AG04449 (cell line): Measurements from ENCODE around the gene PDGFD.

ENCODE experiments used
- CTCF ChIA-PET: fragments of 350-600 bp; formaldehyde crosslinking; extraction: SDS; loops from one replicate; lab custom pipeline; 2021; ENCODE audit warnings: antibody characterized with exemption; lab: Yijun Ruan, JAX
- POLR2A ChIA-PET: fragments of 400-600, 350-600 bp; formaldehyde crosslinking; extraction: SDS; loops from one replicate; lab custom pipeline; 2020; ENCODE audit warnings: antibody characterized with exemption, inconsistent platforms; lab: Yijun Ruan, JAX
- DNase-seq: peaks from one replicate; pipeline ENCODE4 v3.0.0-alpha.2; 2010; ENCODE audit warnings: low read depth, low spot score
- H3K4me3 ChIP-seq: 2 replicates; pipeline ENCODE4 v1.5.1; 2011; ENCODE audit warnings: low read depth, mild to moderate bottlenecking, control low read depth, low read length
- CTCF ChIP-seq: IDR thresholded peaks from one replicate; pipeline ENCODE4 v1.5.1; 2011; ENCODE audit warnings: mild to moderate bottlenecking, moderate library complexity, low read length, control low read depth, inconsistent platforms; ENCODE audit not compliant: insufficient read depth; ENCODE audit errors: missing control alignments

Gene PDGFD

DNA sequence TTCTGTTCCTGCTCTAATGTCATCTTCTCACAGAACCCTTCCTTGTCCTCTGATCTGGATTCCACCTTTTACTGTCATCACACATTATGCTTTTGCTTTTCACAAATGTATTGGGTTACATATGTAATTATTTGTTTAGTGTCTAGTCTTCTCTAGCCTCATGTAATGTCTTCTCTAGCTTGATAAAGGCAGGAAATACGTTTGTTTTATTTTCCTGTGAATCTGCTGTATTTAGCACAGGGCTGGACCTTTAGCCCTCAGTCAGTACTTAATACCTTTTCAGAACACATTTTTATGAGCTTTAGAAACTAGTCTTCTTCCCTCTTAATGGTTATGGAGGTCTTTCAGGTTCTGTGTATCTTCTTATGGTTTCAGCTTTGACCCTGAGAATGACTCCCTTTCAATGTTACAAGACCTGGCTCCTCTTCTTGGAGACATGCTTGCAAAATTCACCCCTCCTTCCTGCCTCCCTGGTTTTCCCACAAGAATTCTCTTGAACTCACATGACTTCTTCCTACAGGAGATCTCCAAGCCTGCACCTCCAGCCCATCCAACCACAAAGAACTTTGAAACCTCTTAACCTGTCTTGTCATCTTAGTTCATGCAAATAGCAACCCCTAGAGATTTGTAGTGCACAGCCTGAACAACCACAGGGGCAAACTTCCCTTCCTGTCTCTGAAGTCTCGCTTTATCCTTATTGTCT is 260.2 kb downstream of the PDGFD start:
- ChIA-PET POLR2A (no interaction called here), CTCF (no interaction called here)
- TF ChIP-seq CTCF, result no peak
- DNase-seq, result no peak
- H3K4me3 ChIP-seq, result no peak overlapping the region

DNA sequence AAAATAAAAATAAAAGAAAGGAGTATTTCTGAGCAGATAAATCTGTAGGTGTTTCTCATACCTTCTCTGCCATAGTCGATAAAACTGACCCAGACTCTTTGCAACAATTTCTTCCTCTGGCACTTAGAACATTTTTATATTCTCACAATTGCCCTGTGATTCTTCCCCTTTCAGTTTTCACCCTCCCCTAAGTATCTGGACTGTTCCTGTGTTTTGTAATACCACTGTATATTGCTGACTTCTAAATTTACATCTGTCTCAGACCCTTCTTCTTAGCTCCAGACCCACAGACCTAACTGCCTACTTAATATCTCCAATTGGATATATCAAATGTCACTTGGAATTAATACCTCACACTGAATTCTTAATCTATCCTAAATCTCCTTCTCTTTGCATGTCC is 261.0 kb downstream of the PDGFD start:
- H3K4me3 ChIP-seq, result no peak overlapping the region
- ChIA-PET POLR2A (no interaction called here), CTCF (no interaction called here)
- TF ChIP-seq CTCF, result no peak
- no peak for DNase-seq

DNA sequence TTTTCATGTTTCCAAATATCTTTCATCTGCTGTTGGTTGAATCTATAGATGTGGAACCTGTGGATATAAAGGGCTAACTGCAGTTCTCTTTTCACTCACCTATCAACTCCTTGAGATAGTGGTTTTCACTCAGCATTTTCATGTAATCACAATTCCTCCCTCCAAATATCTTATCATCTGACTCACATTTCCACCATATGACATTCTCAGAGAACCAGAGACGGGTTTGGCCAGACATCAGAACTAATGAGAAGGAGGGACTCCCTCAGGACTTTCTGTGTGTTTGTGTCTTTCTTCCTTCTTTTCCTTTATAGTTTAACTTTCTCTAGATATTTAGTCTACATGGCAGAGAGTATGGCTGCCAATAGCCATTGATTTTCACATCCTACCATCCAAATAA is 262.3 kb downstream of the PDGFD start:
- ChIA-PET CTCF (no interaction called here), POLR2A (no interaction called here)
- DNase-seq, result no peak

DNA sequence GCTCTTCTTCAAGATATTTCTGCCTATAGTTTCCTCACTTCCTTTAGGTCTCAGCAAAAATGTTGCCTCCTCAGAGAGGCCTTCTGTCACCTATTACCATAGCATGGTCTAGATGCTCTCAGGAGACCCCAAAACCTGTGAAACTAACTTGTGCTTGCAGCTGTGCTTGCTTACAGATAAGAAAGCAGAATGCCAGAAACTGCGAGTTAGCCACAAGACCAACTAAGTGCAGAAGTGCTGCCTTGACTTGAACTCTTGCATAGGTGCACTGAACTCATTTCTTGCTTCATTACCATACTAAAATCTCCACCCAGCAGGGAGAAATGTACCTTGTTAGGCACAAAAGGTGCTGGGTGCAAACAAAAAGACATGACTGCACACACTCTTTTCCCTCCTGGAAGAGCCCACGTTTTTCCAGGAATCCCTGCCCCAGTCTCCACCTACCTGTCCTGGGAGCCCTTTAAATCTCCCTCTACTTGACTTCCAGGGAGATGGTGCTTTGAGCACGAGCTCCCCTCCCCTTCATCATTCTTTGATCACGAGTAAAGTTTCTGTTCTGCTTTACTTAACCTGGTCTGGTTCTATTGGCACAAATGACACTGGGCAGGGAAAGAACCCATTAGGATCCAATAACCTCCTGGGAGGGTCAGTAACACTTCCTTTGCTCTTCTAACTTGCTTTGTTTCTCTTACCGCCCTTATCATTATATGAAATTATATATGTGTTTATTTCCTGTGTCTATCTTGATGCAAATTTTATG is 265.2 kb downstream of the PDGFD start:
- ChIA-PET CTCF (interaction anchor here (1.1 kb wide), 1 partner anchor 8 kb away, joined by 3 read pairs; no protein-coding TSS in a partner anchor), POLR2A (no interaction called here)
- H3K4me3 ChIP-seq, result no peak overlapping the region
- DNase-seq, result no peak
- no peak for TF ChIP-seq CTCF

More for the DNA sequence above, 262.3 kb downstream of the PDGFD start:
- H3K4me3 ChIP-seq, result no peak overlapping the region
- no peak for TF ChIP-seq CTCF

DNA sequence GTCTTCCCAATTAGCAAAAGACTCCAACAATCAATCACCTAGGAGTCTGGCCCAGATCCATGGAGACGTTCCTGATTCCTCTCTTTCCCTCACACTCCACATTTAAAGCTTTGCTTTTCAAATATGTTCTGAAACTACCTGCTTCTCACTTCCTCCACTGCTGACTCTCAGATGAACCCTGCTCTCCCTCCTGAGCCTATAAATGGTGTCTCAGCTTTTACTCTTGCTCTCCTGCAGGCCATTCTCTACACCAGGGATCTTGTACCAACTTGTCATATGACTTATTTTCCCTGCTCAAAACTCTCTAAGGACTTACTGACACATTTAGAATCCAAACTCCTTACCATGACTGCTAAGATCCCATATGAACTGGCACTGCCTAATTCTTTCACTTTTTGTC is 265.9 kb downstream of the PDGFD start:
- DNase-seq, result no peak
- H3K4me3 ChIP-seq, result no peak overlapping the region
- CTCF ChIA-PET, result interaction anchor here (1.1 to 1.2 kb wide), 2 partner anchors 9 to 21 kb away, joined by 3 read pairs; no protein-coding TSS in a partner anchor
- POLR2A ChIA-PET, result no interaction called here
- TF ChIP-seq CTCF, result no peak
